ENCODE results near the gene ZDHHC16.

- TF ChIP-seq POLR2A (IDR thresholded peaks at IDR 0.05), result no peak
- no peak for TF ChIP-seq CTCF (IDR thresholded peaks at IDR 0.05)
- TF ChIP-seq EP300 (IDR thresholded peaks at IDR 0.05), result no peak
These were observed 41.9 kb upstream of the ZDHHC16 start for GRCh38 chr10:97404044-97404443.

Data from ovary (tissue), 3 donors.